ENCODE measurements around the gene HAVCR1. TPM values are rescaled to one million over a fixed set of nuclear protein-coding genes. Genes with fewer than 3 reads are reported as not detected.
A peak's percentile ranks its signal among the peaks of the same experiment; 100 is the strongest.

HAVCR1 gene
- 1 to 10 TPM; 1.5 to 2.0 TPM for total RNA-seq

DNA sequence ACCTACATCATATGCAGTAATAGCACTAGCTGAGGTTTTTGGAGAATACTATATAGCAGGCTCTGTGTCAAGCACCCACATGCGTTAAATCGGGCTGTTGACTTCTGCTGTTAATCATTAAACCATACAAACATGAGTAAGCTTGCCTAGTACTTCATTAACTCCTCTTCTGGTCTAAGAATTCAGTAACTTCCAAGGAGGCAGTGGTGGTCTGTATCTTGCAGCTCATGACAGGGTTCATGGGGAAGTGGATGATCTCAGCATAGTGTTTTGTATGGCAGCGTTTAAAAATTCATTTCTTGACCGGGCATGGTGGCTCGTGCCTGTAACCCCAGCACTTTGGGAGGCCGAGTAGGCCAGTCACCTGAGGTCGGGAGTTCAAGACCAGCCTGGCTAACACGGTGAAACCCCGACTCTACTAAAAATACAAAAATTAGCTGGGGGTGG lies at the start of gene HAVCR1:
HAVCR1 (minus strand) TSS at position 24 of the 447 bp plus-strand sequence. CDS start 1,173 bp downstream, outside the sequence.
- ChIA-PET POLR2A (no interaction called here), CTCF (interaction anchor here (1.0 to 1.7 kb wide), 5 partner anchors 8 to 14 kb away, joined by 3 to 9 read pairs (median 4); no protein-coding TSS in a partner anchor)
- no peak for DNase-seq
- Mint-ChIP-seq H3K4me3 (no peak within 1 kb of the TSS), H3K9me3 (no peaks in the 10 kb centered on the region), H3K36me3 (ENCODE audit: low read depth) (no peaks in the 10 kb centered on the region), H3K27ac (no peak within 1 kb of the TSS), H3K4me1 (peaks cover 3% of the 10 kb centered on the region), H3K27me3 (no peaks in the 10 kb centered on the region)

DNA sequence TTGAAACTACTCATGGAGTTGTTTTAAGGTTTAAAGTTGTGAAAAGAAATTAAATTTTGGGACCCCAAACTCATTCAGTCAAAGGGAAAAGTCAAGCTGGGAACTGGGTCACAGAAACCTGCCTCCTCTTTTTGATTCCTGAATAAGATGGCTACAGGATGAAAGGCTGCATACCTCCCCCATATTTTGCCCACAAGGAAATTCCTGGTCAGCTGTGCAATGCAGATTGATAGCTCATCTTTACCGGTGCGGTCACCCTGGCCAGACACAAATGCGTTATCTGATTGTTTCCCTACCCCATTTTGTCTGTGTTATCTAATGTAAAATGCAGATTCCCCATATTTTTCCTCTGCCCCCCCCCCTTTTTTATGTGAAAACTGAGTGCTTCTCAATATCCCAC lies 48.6 kb upstream of the HAVCR1 start:
- POLR2A ChIA-PET = interaction anchor here (0.6 kb wide), 1 partner anchor 113 kb away, joined by 3 read pairs; no protein-coding TSS in a partner anchor
- Mint-ChIP-seq H3K4me1 (peaks cover 68% of the 10 kb centered on the region), H3K27ac (peak overlapping the region; percentile 94), H3K4me3 (peak overlapping the region; percentile 83), H3K27me3 (no peaks in the 10 kb centered on the region), H3K36me3 (ENCODE audit: low read depth) (peaks cover 42% of the 10 kb centered on the region), H3K9me3 (no peaks in the 10 kb centered on the region)
- CTCF ChIA-PET = interaction anchor here (1.0 to 1.5 kb wide), 2 partner anchors 8 to 25 kb away, joined by 3 read pairs; no protein-coding TSS in a partner anchor
- DNase-seq = no peak

DNA sequence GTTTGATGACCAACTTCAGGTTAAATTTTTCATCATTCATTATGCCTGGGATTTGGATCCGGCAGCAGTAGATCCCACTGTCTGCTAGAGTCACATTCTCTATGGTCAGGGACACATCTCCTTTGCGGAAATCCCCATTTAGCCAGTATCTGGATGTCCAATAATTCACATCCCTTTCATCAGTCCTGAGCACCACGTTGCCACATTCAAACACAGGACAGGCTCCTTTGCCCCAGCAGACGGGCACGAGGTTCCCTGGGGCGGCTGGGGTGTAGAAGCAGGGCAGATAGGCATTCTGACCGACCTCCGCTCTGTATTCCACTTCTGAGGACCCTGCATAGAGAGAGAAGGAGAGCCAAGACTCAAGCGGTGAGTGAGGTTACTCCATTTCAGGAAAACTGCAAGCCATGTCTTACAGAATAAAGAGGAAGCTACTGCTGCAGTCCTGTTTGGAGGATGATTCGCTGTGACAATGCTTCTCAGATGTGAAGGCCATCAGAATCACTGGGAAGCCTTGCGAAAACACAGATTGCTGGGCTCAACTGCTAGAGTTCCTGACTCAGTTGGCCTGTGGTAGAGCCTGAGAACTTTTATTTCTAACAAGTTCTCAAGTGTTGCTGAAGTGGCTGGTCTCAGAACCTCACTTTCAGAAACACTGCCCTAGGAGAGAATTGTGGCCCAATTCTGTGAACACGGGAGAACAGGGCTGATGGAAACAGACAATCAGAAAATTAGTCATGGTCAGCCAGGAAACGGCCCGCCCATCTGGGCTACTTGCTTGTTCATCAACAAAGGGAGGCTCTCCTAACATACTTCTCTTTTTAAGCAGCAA lies 47.9 kb upstream of the HAVCR1 start:
- ChIA-PET CTCF (interaction anchor here (1.0 kb wide), 1 partner anchor 9 kb away, joined by 3 read pairs; no protein-coding TSS in a partner anchor), POLR2A (no interaction called here)
- DNase-seq = no peak
- H3K4me1 Mint-ChIP-seq = peaks cover 70% of the 10 kb centered on the region
- H3K27ac Mint-ChIP-seq = peak overlapping the region; percentile 94
- H3K4me3 Mint-ChIP-seq = peak overlapping the region; percentile 83
- H3K27me3 Mint-ChIP-seq = no peaks in the 10 kb centered on the region
- H3K36me3 Mint-ChIP-seq (ENCODE audit: low read depth) = peaks cover 49% of the 10 kb centered on the region
- H3K9me3 Mint-ChIP-seq = no peaks in the 10 kb centered on the region

DNA sequence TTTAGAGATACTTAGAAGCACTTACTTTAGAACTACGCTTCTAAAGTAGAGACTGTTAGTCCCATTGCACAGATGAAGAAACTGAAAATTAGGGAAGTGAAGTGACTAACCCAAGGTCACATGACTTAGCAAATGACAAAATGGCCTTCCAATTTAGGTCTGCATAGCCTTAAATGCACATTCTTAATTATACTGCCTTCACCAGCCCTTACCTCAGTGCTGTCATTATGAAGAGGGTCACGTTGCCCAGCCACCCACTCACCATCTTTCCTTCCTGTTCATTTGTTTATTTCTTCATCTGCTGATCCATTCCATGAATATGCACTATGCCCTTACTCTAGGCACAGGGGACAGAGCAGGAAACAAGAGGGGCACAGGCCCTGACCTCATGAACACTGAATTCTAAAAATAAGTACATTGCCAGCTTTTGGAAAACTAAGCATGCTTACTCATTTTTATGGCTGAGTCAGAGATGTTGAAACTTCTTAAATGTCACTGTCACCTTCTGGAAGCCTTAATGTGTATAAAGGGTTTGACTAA lies 41.3 kb upstream of the HAVCR1 start:
- no peaks in the 10 kb centered on the region for H3K27me3 Mint-ChIP-seq
- no peak overlapping the region for H3K27ac Mint-ChIP-seq
- DNase-seq = no peak
- POLR2A ChIA-PET = interaction anchor here (1.2 kb wide), 1 partner anchor 42 kb away, joined by 4 read pairs; the partner anchor contains the start of gene MED7
- H3K4me1 Mint-ChIP-seq = peaks cover 28% of the 10 kb centered on the region
- CTCF ChIA-PET = no interaction called here
- no peaks in the 10 kb centered on the region for H3K9me3 Mint-ChIP-seq
- H3K4me3 Mint-ChIP-seq = no peak overlapping the region
- peaks cover 58% of the 10 kb centered on the region for H3K36me3 Mint-ChIP-seq (ENCODE audit: low read depth)

DNA sequence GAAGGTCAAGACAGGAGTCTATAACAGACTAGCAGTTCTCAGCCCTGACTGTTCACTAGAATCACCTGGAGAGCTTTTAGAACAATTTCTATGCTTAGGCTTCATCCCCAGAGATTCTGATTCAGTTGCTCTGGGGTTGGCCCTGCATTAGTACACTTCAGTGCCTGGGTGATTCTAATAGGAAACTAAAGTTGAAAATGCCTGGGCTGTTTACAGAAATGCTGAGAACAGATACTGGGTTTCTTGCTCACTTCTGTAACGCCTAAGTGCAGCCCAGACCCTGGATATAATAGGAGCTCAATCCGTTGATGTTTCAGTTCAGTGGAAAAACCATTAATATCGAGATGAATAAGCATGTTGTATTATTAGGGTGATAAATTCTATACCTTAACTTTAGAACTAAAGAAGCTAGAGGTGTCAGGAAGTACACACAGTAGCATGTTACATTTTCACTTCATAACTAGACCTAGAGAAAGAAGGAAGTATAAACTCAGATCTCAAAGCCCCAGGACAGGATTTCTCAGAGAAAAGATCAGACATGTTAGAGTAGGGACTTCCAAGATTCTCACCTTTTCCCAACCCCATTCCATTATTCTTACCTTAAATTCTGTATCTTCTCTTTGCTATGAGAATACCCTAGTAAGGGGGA lies 29.6 kb upstream of the HAVCR1 start:
- Mint-ChIP-seq H3K27ac (no peak overlapping the region), H3K9me3 (no peaks in the 10 kb centered on the region), H3K4me3 (no peak overlapping the region), H3K4me1 (peaks cover 4% of the 10 kb centered on the region), H3K27me3 (no peaks in the 10 kb centered on the region), H3K36me3 (ENCODE audit: low read depth) (peaks cover 73% of the 10 kb centered on the region)
- ChIA-PET CTCF (interaction anchor here (1.9 kb wide), 1 partner anchor 16 kb away, joined by 4 read pairs; no protein-coding TSS in a partner anchor), POLR2A (no interaction called here)
- no peak for DNase-seq

DNA sequence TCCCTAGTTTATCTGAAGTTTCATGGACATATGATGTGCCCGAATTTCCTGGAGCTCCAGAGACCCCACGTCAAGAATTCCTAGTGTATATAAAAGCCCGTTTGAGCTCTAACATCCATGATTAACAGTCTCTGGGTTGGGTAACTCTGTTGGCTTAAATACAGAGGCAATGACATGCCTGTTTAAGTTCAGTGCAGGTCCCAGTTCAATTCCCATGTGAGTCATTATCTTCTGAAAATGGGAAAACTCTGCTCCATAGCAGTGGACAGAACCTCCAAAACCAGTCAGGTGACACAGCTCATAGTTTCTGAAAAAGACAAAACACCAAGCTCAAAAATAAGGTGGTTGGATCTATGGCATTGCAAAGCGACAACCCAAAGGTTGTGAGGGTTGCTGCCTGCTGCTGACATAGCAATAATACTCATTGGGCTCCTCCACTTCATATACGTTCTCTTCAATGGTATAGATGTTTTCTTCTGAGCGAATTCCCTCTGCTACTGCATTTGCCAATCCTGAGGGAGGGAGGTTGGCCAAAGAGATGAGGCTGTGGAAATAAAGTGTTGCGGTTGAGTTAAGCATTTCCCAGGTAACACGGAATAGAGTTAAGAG lies 27.9 kb upstream of the HAVCR1 start:
- DNase-seq = no peak
- H3K36me3 Mint-ChIP-seq (ENCODE audit: low read depth) = peaks cover 76% of the 10 kb centered on the region
- CTCF ChIA-PET = interaction anchor here (0.6 to 0.7 kb wide), 2 partner anchors 92 to 128 kb away, joined by 3 read pairs; no protein-coding TSS in a partner anchor

DNA sequence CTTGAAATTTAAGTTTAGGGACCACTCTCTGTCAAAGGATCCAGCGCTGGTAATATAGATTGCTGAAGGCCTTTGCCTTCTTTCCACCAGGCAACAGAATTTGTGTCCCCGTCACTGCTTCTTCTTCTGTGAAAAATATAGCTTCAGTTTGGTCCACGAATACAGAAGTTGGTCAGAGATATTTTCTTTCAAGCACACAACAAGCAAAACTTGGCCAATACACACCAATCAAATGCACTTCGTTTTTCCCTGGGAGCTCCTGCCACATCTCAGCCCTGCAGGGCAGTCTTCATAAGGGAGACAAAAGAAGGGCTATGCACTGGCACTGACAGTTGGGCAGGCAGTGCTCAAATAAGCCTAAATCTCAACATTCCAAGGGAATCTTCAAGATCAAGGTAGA lies 27.0 kb upstream of the HAVCR1 start:
- Mint-ChIP-seq H3K9me3 (no peaks in the 10 kb centered on the region), H3K4me3 (no peak overlapping the region), H3K27me3 (no peaks in the 10 kb centered on the region), H3K36me3 (ENCODE audit: low read depth) (peaks cover 70% of the 10 kb centered on the region), H3K27ac (no peak overlapping the region), H3K4me1 (peaks cover 4% of the 10 kb centered on the region)
- POLR2A ChIA-PET = no interaction called here
- CTCF ChIA-PET = interaction anchor here (1.0 kb wide), 1 partner anchor 274 kb away, joined by 3 read pairs; no protein-coding TSS in a partner anchor
- no peak for DNase-seq

More for the DNA sequence above, 27.9 kb upstream of the HAVCR1 start:
- no peaks in the 10 kb centered on the region for H3K9me3 Mint-ChIP-seq
- H3K27ac Mint-ChIP-seq = no peak overlapping the region
- H3K4me1 Mint-ChIP-seq = peaks cover 4% of the 10 kb centered on the region
- H3K4me3 Mint-ChIP-seq = no peak overlapping the region
- POLR2A ChIA-PET = no interaction called here
- no peaks in the 10 kb centered on the region for H3K27me3 Mint-ChIP-seq

DNA sequence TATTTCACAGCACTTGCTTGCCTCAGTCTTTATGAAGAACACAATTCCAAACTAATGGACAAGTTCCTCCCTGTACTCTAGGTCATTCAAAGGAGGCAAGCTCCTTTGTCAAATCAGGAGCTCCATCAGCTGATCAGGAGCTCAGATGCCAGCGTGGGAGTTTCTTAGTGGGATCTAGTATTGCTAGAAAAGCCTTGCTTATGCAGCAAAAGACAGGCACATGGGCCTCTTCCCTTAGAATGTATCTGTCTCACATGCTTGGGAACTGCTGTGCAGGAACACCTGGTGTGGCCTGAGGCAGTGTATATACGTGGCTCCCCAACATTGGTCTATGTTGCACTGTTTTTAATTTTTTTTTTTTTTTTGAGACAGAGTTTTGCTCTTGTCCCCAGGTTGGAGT lies 21.4 kb upstream of the HAVCR1 start:
- Mint-ChIP-seq H3K4me3 (no peak overlapping the region), H3K4me1 (peaks cover 16% of the 10 kb centered on the region), H3K27ac (peak overlapping the region; percentile 31), H3K36me3 (ENCODE audit: low read depth) (peaks cover 22% of the 10 kb centered on the region), H3K27me3 (no peaks in the 10 kb centered on the region), H3K9me3 (no peaks in the 10 kb centered on the region)
- ChIA-PET POLR2A (no interaction called here), CTCF (no interaction called here)
- DNase-seq = no peak

DNA sequence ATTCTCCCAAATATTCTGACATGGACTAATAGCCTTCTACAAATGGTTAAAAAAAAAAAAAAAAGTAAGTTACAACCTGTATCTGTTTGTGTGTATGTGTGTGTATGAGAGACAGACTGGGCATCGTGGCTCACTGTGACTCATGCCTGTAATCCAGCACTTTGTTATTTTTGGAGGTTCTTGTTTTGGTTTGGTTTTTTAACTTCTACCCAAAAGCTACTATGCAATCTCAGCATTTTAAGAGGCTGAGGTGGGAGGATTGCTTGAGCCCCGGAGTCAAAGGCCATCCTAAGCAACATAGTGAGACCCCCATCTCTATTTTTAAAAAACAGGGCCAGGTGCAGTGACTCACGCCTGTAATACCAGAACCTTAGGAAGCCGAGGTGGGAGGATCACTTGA lies 17.6 kb upstream of the HAVCR1 start:
- H3K4me1 Mint-ChIP-seq = peaks cover 47% of the 10 kb centered on the region
- H3K27ac Mint-ChIP-seq = peak overlapping the region; percentile 54
- H3K4me3 Mint-ChIP-seq = no peak overlapping the region
- peaks cover 3% of the 10 kb centered on the region for H3K9me3 Mint-ChIP-seq
- no peak for DNase-seq
- no peaks in the 10 kb centered on the region for H3K27me3 Mint-ChIP-seq
- H3K36me3 Mint-ChIP-seq (ENCODE audit: low read depth) = peaks cover 11% of the 10 kb centered on the region
- POLR2A ChIA-PET = no interaction called here
- CTCF ChIA-PET = interaction anchor here (0.6 to 1.5 kb wide), 5 partner anchors 15 to 557 kb away, joined by 3 to 4 read pairs (median 4); no protein-coding TSS in a partner anchor

DNA sequence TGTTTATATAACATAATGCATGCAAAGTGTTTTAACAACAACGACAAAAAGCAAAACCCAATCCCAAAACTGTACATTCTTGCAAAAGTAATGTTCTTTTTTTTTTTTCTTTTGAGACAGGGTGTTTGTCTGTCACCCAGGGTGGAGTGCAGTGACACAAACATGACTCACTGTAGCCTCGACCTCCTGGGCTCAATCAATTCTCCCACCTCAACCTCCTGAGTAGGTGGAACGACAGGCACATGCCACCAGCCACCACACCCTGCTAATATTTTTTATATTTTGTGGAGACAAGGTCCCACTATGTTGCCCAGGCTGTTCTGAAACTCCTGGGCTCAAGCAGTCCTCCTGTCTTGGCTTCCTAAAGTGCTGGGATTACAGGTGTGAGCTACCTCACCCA lies 13.6 kb upstream of the HAVCR1 start:
- peaks cover 3% of the 10 kb centered on the region for H3K9me3 Mint-ChIP-seq
- H3K27me3 Mint-ChIP-seq = no peaks in the 10 kb centered on the region
- H3K4me1 Mint-ChIP-seq = peaks cover 50% of the 10 kb centered on the region
- H3K27ac Mint-ChIP-seq = peak overlapping the region; percentile 31
- no peak overlapping the region for H3K4me3 Mint-ChIP-seq
- ChIA-PET CTCF (interaction anchor here (1.1 to 1.2 kb wide), 2 partner anchors 14 to 26 kb away, joined by 3 to 4 read pairs; partner anchors contain the start of gene HAVCR1), POLR2A (no interaction called here)
- DNase-seq = peak; percentile 9
- peaks cover 9% of the 10 kb centered on the region for H3K36me3 Mint-ChIP-seq (ENCODE audit: low read depth)

DNA sequence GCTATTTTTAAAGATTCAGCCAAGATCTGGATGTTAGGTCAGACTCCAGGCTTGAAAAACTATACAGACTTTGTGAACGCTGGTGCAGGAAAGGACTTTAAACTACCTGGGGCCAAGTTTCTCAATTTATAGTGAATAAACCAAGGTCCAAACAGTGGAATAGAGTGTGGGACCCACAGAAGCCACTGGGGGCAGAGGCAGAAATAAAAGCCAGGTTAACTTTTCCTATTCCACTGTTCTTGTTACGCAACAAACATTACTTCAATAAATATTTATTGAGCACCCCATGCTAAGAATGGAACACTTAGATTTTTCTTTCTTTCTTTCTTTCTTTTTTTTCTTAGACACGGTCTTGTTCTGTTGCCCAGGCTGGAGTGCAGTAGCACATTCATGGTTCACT lies 11.0 kb upstream of the HAVCR1 start:
- DNase-seq = no peak
- Mint-ChIP-seq H3K27me3 (no peaks in the 10 kb centered on the region), H3K36me3 (ENCODE audit: low read depth) (peaks cover 8% of the 10 kb centered on the region), H3K9me3 (peaks cover 3% of the 10 kb centered on the region), H3K4me3 (no peak overlapping the region), H3K4me1 (peaks cover 38% of the 10 kb centered on the region), H3K27ac (no peak overlapping the region)
- CTCF ChIA-PET = no interaction called here
- POLR2A ChIA-PET = no interaction called here

DNA sequence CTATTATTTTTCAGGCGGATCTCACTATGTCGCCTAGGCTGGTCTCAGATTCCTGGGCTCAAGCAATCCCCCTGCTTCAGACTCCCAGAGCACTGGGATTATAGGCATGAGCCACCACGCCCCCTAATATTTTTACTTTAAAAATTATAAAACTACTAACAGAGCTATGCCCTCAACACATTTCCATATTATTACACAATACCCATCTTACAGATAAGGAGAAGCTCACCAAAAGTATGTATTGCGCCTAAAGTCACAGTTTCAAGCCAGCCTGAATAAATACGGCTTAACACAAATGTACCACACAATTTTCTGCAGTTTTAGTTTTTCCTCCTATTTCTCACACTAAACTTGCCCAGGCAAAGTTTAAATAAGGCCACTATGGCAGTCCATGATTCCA lies 9.9 kb upstream of the HAVCR1 start:
- Mint-ChIP-seq H3K4me1 (peaks cover 32% of the 10 kb centered on the region), H3K9me3 (no peaks in the 10 kb centered on the region), H3K27me3 (no peaks in the 10 kb centered on the region), H3K36me3 (ENCODE audit: low read depth) (peaks cover 3% of the 10 kb centered on the region), H3K27ac (no peak overlapping the region), H3K4me3 (no peak overlapping the region)
- ChIA-PET CTCF (no interaction called here), POLR2A (no interaction called here)
- DNase-seq = no peak

Measured in activated CD4-positive, alpha-beta T cell treated with anti-CD3 and anti-CD28 coated beads, Interleukin-2, amount 10 ng/mL, durations not matched to agents 7 days and 5 days (primary cell).